IMR-90 (cell line): ENCODE results near the gene PALLD.

Experiments
- BHLHE40 ChIP-seq: fragments of 150-350 bp; IDR thresholded peaks from 2 replicates; pipeline ENCODE4 v1.6.1; 2016; ENCODE audit warnings: mild to moderate bottlenecking, low read depth, low read length
- CEBPB ChIP-seq: IDR thresholded peaks from 2 replicates; pipeline ENCODE4 v1.6.1; 2012; ENCODE audit warnings: low read depth, low read length, improper control_type of control experiment
- FOS ChIP-seq: fragments of 150-350 bp; IDR thresholded peaks from 2 replicates; pipeline ENCODE4 v1.6.1; 2016; ENCODE audit warnings: low read depth, low read length
- MAFK ChIP-seq: IDR thresholded peaks from 2 replicates; pipeline ENCODE4 v1.6.1; 2012; ENCODE audit warnings: low read depth, low read length, improper control_type of control experiment
- MAZ ChIP-seq: IDR thresholded peaks from 2 replicates; pipeline ENCODE4 v1.6.1; 2012; ENCODE audit warnings: low read depth, mild to moderate bottlenecking, low read length, improper control_type of control experiment, moderate library complexity, borderline replicate concordance
- MXI1 ChIP-seq: IDR thresholded peaks from 2 replicates; pipeline ENCODE4 v1.6.1; 2012; ENCODE audit warnings: low read depth, mild to moderate bottlenecking, low read length, moderate library complexity, borderline replicate concordance
- NFE2L2 ChIP-seq: fragments of 150-350 bp; IDR thresholded peaks from 2 replicates; pipeline ENCODE4 v1.6.1; 2016; ENCODE audit warnings: low read depth, mild to moderate bottlenecking, low read length
- POLR2A ChIP-seq: IDR thresholded peaks from 2 replicates; pipeline ENCODE4 v1.6.1; 2012; ENCODE audit warnings: mild to moderate bottlenecking, low read depth, low read length
- RAD21 ChIP-seq: IDR thresholded peaks from 2 replicates; pipeline ENCODE4 v1.6.1; 2012; ENCODE audit warnings: low read length, improper control_type of control experiment
- RCOR1 ChIP-seq: IDR thresholded peaks from 2 replicates; pipeline ENCODE4 v1.6.1; 2012; ENCODE audit warnings: mild to moderate bottlenecking, low read length, improper control_type of control experiment; ENCODE audit not compliant: insufficient replicate concordance
- RFX5 ChIP-seq: IDR thresholded peaks from 2 replicates; pipeline ENCODE4 v1.8.0; 2012; ENCODE audit warnings: low read depth, mild to moderate bottlenecking, low read length, moderate library complexity
- TF ChIP-seq, protein P1 (sequence below): fragments of 150-350 bp; IDR thresholded peaks from 2 replicates; pipeline ENCODE4 v1.6.1; 2017; ENCODE audit warnings: mild to moderate bottlenecking, antibody characterized with exemption, low read length, low read depth
- TF ChIP-seq, protein P2 (sequence below): conservative IDR thresholded peaks from 2 replicates; pipeline ENCODE4 v1.5.1; 2012; ENCODE audit warnings: mild to moderate bottlenecking, low read depth, low read length, improper control_type of control experiment

DNA sequence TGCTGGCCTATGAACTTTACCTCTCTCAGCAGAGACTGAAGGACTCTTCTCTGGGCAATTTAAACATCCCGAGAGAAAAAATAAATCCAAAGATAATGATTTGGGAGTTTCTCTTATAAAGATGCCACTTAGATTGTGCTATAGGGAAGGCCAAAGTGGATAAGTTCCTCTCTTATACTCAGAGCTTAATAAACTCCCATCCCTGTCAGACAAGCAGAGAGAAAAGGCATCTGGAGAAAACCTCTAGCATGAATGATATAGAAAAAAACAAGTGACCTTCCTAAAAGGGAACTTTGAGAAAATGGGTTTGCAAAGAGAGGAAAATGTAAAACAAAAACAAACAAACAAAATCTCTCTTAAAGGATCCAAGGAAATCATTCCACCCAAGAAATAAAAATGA lies 199.4 kb downstream of the PALLD start:
- TF ChIP-seq POLR2A (no peak), CEBPB (no peak), RCOR1 (no peak), RAD21 (no peak), NFE2L2 (no peak), FOS (no peak), MXI1 (no peak), RFX5 (no peak), MAZ (no peak), BHLHE40 (no peak), MAFK (no peak)
- TF ChIP-seq, protein P1, sequence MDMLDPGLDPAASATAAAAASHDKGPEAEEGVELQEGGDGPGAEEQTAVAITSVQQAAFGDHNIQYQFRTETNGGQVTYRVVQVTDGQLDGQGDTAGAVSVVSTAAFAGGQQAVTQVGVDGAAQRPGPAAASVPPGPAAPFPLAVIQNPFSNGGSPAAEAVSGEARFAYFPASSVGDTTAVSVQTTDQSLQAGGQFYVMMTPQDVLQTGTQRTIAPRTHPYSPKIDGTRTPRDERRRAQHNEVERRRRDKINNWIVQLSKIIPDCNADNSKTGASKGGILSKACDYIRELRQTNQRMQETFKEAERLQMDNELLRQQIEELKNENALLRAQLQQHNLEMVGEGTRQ = no peak
- TF ChIP-seq, protein P2, sequence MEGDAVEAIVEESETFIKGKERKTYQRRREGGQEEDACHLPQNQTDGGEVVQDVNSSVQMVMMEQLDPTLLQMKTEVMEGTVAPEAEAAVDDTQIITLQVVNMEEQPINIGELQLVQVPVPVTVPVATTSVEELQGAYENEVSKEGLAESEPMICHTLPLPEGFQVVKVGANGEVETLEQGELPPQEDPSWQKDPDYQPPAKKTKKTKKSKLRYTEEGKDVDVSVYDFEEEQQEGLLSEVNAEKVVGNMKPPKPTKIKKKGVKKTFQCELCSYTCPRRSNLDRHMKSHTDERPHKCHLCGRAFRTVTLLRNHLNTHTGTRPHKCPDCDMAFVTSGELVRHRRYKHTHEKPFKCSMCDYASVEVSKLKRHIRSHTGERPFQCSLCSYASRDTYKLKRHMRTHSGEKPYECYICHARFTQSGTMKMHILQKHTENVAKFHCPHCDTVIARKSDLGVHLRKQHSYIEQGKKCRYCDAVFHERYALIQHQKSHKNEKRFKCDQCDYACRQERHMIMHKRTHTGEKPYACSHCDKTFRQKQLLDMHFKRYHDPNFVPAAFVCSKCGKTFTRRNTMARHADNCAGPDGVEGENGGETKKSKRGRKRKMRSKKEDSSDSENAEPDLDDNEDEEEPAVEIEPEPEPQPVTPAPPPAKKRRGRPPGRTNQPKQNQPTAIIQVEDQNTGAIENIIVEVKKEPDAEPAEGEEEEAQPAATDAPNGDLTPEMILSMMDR = no peak
